WTC11 (cell line): ENCODE data around the gene CDKN1B. TPM values are rescaled to one million over a fixed set of nuclear protein-coding genes. Genes with fewer than 3 reads are reported as not detected.
A peak's percentile ranks its signal among the peaks of the same experiment; 100 is the strongest.

Source experiments
- ATAC-seq: fragments of 200-7000 bp; cut with Tn5 transposase; 2 replicates; pipeline ENCODE4 v1.10.0; 2021; ENCODE audit warnings: mild to moderate bottlenecking, moderate library complexity
- CTCF ChIA-PET: fragments of 300-600 bp; sonication (Branson Sonifier 250); formaldehyde crosslinking; loops from one replicate; lab custom pipeline; 2021; ENCODE audit warnings: antibody characterized with exemption; lab: Charles Lee
- POLR2A ChIA-PET: fragments of 350-600 bp; sonication (Branson Sonifier 250); formaldehyde crosslinking; loops from one replicate; lab custom pipeline; 2021; ENCODE audit warnings: antibody characterized with exemption; lab: Charles Lee
- DNase-seq: peaks from one replicate; pipeline ENCODE4 v3.0.0; 2021; ENCODE audit warnings: low spot score
- H3K27ac Mint-ChIP-seq: 2 replicates; pipeline ENCODE4 v1.8.0; 2021; ENCODE audit warnings: mixed read lengths
- H3K27me3 Mint-ChIP-seq: 2 replicates; pipeline ENCODE4 v1.8.0; 2021; ENCODE audit warnings: low read depth, mild to moderate bottlenecking, moderate library complexity, mixed read lengths
- H3K36me3 Mint-ChIP-seq: 2 replicates; pipeline ENCODE4 v1.8.0; 2021; ENCODE audit warnings: mixed read lengths
- H3K4me1 Mint-ChIP-seq: 2 replicates; pipeline ENCODE4 v1.8.0; 2022; ENCODE audit warnings: mixed read lengths
- H3K4me3 Mint-ChIP-seq: 2 replicates; pipeline ENCODE4 v1.8.0; 2021; ENCODE audit warnings: mild to moderate bottlenecking, moderate library complexity, mixed read lengths
- H3K9me3 Mint-ChIP-seq: 2 replicates; pipeline ENCODE4 v1.8.0; 2021; ENCODE audit warnings: mixed read lengths
- AR ChIP-seq: fragments of 250-450 bp; sonication (Bioruptor Pico); IDR thresholded peaks from 2 replicates; pipeline ENCODE4 v1.9.0; 2021; ENCODE audit warnings: mild to moderate bottlenecking
- ARID4B ChIP-seq: sonication (generic); formaldehyde crosslinking; IDR thresholded peaks from 2 replicates; pipeline ENCODE4 v1.8.0; 2023; ENCODE audit warnings: missing genetic modification reagents, mild to moderate bottlenecking, borderline replicate concordance
- ETV6 ChIP-seq: sonication (generic); formaldehyde crosslinking; IDR thresholded peaks from 2 replicates; pipeline ENCODE4 v1.8.1; 2022; ENCODE audit warnings: mild to moderate bottlenecking, missing genetic modification reagents
- GABPB1 ChIP-seq: sonication (generic); formaldehyde crosslinking; IDR thresholded peaks from 2 replicates; pipeline ENCODE4 v1.8.1; 2023; ENCODE audit warnings: mild to moderate bottlenecking, missing genetic modification reagents
- JUN ChIP-seq: sonication (generic); formaldehyde crosslinking; IDR thresholded peaks from 2 replicates; pipeline ENCODE4 v1.8.0; 2023; ENCODE audit warnings: mild to moderate bottlenecking, missing genetic modification reagents
- KAT7 ChIP-seq: sonication (generic); formaldehyde crosslinking; IDR thresholded peaks from 2 replicates; pipeline ENCODE4 v1.8.1; 2023; ENCODE audit warnings: missing genetic modification reagents, mild to moderate bottlenecking, borderline replicate concordance
- NR1H2 ChIP-seq: sonication (generic); formaldehyde crosslinking; IDR thresholded peaks from 2 replicates; pipeline ENCODE4 v1.9.0; 2021; ENCODE audit warnings: mild to moderate bottlenecking, moderate library complexity, missing genetic modification reagents
- SOX15 ChIP-seq: fragments of 250-450 bp; sonication (Bioruptor Pico); IDR thresholded peaks from 2 replicates; pipeline ENCODE4 v1.9.0; 2021; ENCODE audit warnings: mild to moderate bottlenecking
- TEAD4 ChIP-seq: sonication (generic); formaldehyde crosslinking; IDR thresholded peaks from 2 replicates; pipeline ENCODE4 v1.8.0; 2022; ENCODE audit warnings: mild to moderate bottlenecking, missing genetic modification reagents
- ZBTB43 ChIP-seq: sonication (generic); formaldehyde crosslinking; IDR thresholded peaks from 2 replicates; pipeline ENCODE4 v1.8.1; 2023; ENCODE audit warnings: mild to moderate bottlenecking, missing genetic modification reagents
- ZNF138 ChIP-seq: sonication (generic); formaldehyde crosslinking; conservative IDR thresholded peaks from 2 replicates; pipeline ENCODE4 v1.8.1; 2022; ENCODE audit warnings: mild to moderate bottlenecking, moderate library complexity, missing genetic modification reagents
- ZNF232 ChIP-seq: sonication (generic); formaldehyde crosslinking; IDR thresholded peaks from 2 replicates; pipeline ENCODE4 v1.8.0; 2022; ENCODE audit warnings: mild to moderate bottlenecking, missing genetic modification reagents
- ZNF512 ChIP-seq: sonication (generic); formaldehyde crosslinking; IDR thresholded peaks from 2 replicates; pipeline ENCODE4 v1.8.1; 2022; ENCODE audit warnings: missing genetic modification reagents, borderline replicate concordance
- total RNA-seq: library from RNA; stranded (reverse); gene quantifications from 3 replicates; pipeline ENCODE4 v1.2.3, GENCODE V29; 2021
- TF ChIP-seq, protein P1 (sequence below): fragments of 250-450 bp; sonication (Bioruptor Pico); IDR thresholded peaks from 2 replicates; pipeline ENCODE4 v1.8.0; 2021; ENCODE audit warnings: mild to moderate bottlenecking
- TF ChIP-seq, protein P2 (sequence below): sonication (generic); formaldehyde crosslinking; IDR thresholded peaks from 2 replicates; pipeline ENCODE4 v1.8.1; 2023; ENCODE audit warnings: mild to moderate bottlenecking, missing genetic modification reagents, moderate library complexity

Gene CDKN1B
- total RNA-seq, 1 experiment from 2014 or later: 34.2 TPM

DNA sequence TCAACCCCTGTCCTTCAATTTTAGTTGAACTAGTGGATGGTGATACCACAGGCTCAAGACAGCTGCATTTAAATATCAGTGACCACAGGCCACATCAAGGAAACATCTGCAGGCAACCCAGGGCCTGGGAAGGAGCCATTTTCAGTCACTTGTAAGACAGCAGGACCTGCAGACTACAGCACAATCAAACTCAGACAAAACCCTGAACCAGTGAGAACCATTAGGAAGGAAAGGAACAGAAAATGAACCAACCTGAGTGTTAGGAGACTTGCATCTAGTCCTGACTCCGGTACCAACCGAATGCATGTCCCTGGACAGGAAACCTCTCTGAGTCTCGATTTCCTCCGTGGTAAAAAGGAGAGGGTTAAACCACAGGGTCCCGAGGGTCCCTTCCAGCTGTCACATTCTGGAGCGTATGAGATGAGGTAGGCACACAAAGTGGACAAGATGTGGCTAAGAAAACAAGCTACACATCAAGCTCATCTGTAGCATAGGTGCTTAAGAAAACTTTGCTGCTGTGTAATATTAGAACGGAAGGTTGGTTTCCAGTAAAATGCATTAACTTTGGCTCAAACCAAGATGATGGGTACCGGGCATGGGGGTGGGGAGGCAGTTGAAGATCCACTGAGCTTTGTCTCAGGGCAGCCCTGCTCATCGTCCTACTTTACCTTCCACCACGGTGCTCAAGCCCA lies 1.6 kb upstream of the CDKN1B start:
- peaks cover 51% of the 10 kb centered on the region for H3K4me1 Mint-ChIP-seq
- ATAC-seq: no peak
- ChIA-PET POLR2A (interaction anchor here (0.5 to 3.5 kb wide), 4 partner anchors 10 to 365 kb away, joined by 3 to 31 read pairs (median 4); partner anchors contain the start of gene MANSC1), CTCF (interaction anchor here (0.6 to 4.2 kb wide), 6 partner anchors 10 to 330 kb away, joined by 3 to 46 read pairs (median 4); no protein-coding TSS in a partner anchor)
- peaks cover 22% of the 10 kb centered on the region for H3K36me3 Mint-ChIP-seq
- DNase-seq: no peak
- H3K9me3 Mint-ChIP-seq: no peaks in the 10 kb centered on the region
- TF ChIP-seq ZNF138 (CRISPR knock-in tag) (no peak), JUN (CRISPR knock-in tag) (no peak), ZBTB43 (CRISPR knock-in tag) (no peak), ARID4B (CRISPR knock-in tag) (no peak), ZNF232 (CRISPR knock-in tag) (no peak), AR (CRISPR knock-in tag) (no peak), TEAD4 (CRISPR knock-in tag) (no peak), ETV6 (CRISPR knock-in tag) (no peak)
- TF ChIP-seq, all 79 proteins: peak for 0
- Mint-ChIP-seq H3K27ac (peak overlapping the region; percentile 69), H3K4me3 (peak overlapping the region; percentile 61), H3K27me3 (peaks cover 10% of the 10 kb centered on the region; the same call in 1 of the 2 replicates)

- DNase-seq (no peak), ATAC-seq (no peak)
- Mint-ChIP-seq H3K4me1 (peaks cover 58% of the 10 kb centered on the region), H3K27ac (peak overlapping the region; percentile 69), H3K9me3 (no peaks in the 10 kb centered on the region), H3K27me3 (peaks cover 13% of the 10 kb centered on the region; the same call in 1 of the 2 replicates), H3K4me3 (peak overlapping the region; percentile 61), H3K36me3 (peaks cover 29% of the 10 kb centered on the region)
- no peak for TF ChIP-seq SOX15
- TF ChIP-seq, protein P1, sequence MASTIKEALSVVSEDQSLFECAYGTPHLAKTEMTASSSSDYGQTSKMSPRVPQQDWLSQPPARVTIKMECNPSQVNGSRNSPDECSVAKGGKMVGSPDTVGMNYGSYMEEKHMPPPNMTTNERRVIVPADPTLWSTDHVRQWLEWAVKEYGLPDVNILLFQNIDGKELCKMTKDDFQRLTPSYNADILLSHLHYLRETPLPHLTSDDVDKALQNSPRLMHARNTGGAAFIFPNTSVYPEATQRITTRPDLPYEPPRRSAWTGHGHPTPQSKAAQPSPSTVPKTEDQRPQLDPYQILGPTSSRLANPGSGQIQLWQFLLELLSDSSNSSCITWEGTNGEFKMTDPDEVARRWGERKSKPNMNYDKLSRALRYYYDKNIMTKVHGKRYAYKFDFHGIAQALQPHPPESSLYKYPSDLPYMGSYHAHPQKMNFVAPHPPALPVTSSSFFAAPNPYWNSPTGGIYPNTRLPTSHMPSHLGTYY: 0 out of 2 replicates have a peak, but pooled peaks have one; percentile 41
- TF ChIP-seq ZNF512 (CRISPR knock-in tag): no peak
- TF ChIP-seq, protein P2, sequence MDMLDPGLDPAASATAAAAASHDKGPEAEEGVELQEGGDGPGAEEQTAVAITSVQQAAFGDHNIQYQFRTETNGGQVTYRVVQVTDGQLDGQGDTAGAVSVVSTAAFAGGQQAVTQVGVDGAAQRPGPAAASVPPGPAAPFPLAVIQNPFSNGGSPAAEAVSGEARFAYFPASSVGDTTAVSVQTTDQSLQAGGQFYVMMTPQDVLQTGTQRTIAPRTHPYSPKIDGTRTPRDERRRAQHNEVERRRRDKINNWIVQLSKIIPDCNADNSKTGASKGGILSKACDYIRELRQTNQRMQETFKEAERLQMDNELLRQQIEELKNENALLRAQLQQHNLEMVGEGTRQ: no peak
- TF ChIP-seq GABPB1 (CRISPR knock-in tag): peak; percentile 37; the same call in 1 of the 2 replicates
- TF ChIP-seq KAT7 (CRISPR knock-in tag): no peak
- no peak for TF ChIP-seq NR1H2 (CRISPR knock-in tag)
- ChIA-PET CTCF (interaction anchor here (0.6 to 4.2 kb wide), 6 partner anchors 9 to 339 kb away, joined by 3 to 46 read pairs (median 4); no protein-coding TSS in a partner anchor), POLR2A (interaction anchor here (0.5 to 3.5 kb wide), 4 partner anchors 9 to 366 kb away, joined by 3 to 31 read pairs (median 4); partner anchors contain the start of gene MANSC1)
Observed at GRCh38 chr12:12716151-12716792, 896 bp upstream of the CDKN1B start.
